NCI-H146 treated with DMSO at 0.1 percent for 48 hours (cell line): ENCODE results near the gene MINAR1.

Source experiments
- DNase-seq: peaks from one replicate; lab custom pipeline; 2025; ENCODE audit not compliant: unreplicated experiment; lab: John Stamatoyannopoulos, UW

The MINAR1 gene

GRCh38 chr15:79432345-79433275 is 474 bp downstream of the MINAR1 start:
- peak; percentile 21 for DNase-seq

GRCh38 chr15:79433276-79433990 is 1.3 kb downstream of the MINAR1 start:
- DNase-seq = peak; percentile 79

- no peak for DNase-seq
Measured at GRCh38 chr15:79434361-79434760, 2.2 kb downstream of the MINAR1 start.

DNA sequence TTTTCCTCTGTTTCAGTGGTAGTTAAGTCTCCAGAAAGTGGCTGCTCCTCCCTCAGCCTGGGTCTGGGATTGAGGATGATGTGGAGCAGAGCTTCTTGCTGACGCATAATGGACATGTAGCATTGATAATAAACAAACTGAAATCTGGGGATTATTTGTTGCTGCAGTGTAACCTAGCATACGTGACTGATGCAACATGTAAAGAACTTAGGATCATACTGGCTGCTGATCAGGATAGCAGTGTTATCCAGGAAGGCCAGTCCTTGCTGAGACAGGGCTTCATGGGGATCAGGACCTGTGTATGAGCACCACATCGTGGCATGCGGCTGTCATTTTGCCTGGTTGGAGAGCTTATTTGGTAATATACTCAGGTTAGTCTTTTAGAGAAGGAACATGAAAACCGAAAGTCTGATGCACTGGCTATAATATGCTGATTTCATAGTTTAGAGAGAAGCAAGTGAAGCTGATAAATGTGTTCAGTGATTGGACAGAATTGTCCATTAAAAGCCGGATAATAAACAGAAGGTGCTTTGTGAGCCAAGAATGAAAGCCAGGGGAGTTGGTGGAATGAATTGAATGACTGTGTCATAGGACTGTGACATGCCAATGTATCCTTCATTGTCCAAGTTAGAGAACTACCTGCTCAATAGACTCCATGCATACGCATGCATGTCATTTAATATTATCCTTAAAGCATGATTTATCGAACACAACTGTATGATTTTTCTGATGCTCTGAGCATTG is 4.1 kb downstream of the MINAR1 start:
- no peak for DNase-seq

DNA sequence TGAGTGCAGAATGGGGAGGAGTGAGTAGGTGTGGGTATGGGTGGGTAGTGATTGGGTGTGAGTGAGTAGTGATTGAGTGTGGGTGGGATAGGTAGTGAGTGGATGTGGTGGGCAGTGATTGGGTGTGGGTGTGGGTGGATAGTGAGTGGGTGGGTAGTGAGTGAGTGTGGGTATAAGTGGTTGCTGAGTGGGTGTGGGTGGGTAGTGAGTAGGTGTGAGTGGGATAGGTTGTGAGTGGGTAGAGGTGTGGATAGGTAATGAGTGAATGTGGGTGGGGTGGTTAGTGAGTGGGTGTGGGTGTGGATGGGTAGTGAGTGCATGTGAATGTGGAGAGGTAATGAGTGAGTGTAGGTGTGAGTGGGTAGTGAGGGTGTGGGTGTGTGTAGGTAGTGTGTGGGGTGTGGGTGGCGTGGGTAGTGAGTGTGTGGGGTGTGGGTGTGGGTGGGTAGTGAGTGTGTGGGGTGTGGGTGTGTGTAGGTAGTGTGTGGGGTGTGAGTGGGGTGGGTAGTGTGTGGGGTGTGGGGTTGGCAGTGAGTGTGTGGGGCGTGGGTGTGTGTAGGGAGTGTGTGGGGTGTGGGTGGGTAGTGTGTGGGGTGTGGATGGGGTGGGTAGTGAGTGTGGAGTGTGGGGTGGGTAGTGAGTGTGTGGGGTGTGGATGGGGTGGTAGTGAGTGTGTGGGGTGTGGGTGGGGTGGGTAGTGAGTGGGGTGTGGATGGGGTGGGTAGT is 5.3 kb downstream of the MINAR1 start:
- no peak for DNase-seq

GRCh38 chr15:79439236-79439635 is 7.1 kb downstream of the MINAR1 start:
- no peak for DNase-seq

GRCh38 chr15:79440355-79440908 is 8.3 kb downstream of the MINAR1 start:
- no peak for DNase-seq

- DNase-seq = peak; percentile 51
Measured at GRCh38 chr15:79442911-79443310, 10.8 kb downstream of the MINAR1 start.

- no peak for DNase-seq
Measured at GRCh38 chr15:79447060-79447459, 14.9 kb downstream of the MINAR1 start.

- no peak for DNase-seq
Measured at GRCh38 chr15:79450648-79451047, 18.5 kb downstream of the MINAR1 start.

GRCh38 chr15:79451361-79451999 is 19.3 kb downstream of the MINAR1 start:
- DNase-seq = no peak

DNA sequence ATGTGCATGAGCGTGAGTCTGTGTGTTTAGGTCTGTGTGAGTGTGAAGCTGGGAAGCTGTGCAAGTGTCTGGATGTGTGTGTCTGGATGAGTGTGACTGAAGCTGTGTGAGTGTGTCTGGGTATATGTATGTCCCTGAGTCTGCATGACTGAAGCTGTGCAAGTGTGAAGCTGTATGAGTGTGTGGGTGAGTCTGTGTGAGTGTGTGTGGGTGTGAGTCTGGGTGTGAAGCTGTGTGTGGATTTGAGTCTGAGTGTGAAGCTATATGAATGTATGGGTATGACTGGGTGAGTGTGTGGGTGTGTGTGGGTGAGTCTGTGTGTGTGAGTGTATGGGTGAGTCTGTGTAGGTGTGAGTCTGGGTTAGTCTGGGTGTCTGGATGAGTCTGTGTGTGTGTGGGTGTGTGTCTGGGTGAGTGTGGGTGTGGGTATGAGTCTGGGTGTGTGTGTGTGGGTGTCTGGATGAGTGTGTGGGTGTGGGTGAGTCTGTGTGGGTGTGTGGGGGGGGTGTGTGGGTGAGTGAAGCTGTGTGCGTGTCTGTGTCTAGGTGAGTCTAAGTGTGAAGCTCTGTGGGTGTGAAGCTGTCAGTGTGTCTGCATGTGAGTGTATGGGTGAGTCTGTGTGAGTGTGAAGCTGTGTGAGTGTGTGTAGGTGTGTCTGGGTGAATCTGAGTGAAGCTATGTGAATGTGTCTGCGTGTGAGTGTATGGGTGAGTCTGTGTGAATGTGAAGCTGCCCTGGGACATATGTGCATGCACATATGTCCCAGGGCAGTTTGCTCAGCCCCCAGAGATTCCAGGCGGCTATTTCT is 20.3 kb downstream of the MINAR1 start:
- DNase-seq = no peak

DNA sequence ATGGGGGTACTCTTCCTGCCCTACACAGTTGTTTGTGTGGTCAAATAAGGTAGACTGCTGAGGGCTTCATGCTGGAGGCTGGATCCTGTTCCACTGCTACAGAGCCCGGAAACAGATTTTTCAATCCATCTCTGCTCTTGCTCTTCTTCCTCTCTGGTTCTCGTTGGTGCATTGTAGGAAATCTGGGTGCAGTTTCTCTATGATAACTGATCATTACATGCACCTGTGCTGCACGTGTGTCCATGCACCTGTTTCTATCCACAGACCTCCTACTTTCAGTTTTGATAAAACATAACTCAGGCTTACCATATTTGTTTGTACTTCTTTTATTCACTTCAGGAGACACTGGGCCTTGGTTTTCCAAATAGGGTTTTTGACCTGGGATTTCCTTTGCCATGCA is 21.3 kb downstream of the MINAR1 start:
- DNase-seq = no peak

GRCh38 chr15:79454063-79454462 is 21.9 kb downstream of the MINAR1 start:
- DNase-seq = no peak

GRCh38 chr15:79455361-79455760 is 23.2 kb downstream of the MINAR1 start:
- no peak for DNase-seq

DNA sequence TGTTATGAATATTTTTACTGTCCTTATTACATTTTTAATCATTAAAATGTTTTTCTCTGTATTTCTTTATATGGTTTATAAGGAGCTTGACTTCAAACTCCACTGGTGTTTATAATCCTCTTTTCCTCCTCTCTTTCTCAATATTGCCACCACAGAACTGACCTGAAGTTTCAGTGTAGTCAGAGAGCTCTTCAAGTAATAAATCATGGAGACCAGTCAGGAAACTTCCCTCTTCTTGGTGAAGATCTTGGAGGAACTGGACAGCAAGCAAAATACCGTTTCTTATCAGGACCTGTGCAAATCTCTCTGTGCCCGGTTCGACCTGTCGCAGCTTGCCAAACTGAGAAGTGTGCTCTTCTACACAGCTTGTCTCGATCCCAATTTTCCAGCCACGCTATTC is 23.8 kb downstream of the MINAR1 start:
- DNase-seq = no peak

DNA sequence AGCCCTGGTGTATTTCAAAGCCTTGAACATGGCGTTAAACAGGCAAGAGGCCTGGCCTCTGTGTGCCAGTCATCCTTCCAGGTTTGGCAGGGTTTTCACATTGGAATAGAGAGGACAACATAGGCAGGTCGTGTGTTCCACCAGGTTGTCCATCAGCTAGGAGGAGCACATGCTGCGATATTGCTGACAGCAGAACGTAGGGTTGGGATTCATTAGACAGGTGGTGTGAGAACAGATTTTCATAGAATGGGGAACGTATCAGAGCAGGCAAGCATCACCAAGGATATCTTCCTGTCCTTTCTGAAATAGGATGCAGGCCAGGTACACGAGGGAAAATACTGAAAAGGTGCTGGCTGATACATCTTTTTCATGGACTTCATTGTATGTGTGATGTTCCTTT is 26.4 kb downstream of the MINAR1 start:
- no peak for DNase-seq

DNA sequence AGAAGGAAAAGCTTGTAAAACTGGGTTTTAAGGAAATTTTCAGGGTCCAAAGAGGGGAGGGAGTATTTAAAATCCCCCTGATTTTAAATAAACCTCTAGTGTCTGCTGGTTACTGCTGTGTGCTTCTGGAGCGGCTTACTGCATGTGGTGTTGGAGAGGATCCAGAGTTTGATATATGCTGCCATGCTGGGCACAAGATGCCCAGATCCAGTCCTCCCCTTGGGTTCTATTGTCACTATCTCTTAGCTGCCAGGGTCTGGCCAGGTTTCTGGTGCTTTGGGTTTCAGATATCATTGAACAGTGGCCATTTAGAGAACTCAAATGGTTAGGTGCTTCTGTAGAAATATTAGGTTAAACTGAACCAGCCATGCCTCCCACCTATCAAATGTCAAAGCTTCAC is 27.5 kb downstream of the MINAR1 start:
- DNase-seq = no peak

DNA sequence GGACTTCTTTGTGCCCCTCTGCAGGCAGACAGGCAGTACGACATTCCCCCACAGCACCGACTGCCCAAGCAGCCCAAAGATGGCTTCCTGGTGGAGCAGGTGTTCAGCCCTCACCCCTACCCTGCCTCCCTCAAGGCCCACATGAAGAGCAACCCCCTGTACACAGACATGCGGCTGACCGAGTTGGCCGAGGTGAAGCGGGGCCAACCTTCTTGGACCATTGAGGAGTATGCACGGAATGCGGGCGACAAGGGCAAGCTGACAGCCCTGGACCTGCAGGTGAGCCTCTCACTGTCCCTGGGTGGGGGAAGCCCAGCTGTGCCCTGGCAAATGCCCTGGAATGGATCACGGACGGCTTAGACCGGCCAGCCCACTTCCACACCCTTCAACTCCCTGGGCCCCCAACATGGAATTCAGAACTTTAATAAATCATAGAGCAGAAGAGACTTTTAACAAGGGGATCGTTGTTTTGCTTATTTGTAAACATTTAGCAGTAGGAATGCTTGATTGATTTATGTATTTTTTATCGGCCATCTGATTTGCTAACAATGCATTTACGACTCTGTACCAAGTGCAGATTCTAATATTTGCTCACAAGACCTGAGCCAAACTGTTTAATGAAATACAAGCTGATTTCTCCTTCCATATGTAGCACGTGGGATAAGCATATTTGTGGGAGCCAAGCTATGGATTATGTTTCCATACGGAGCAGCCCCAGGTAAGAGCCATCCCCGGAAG is 31.1 kb downstream of the MINAR1 start:
- no peak for DNase-seq
